GM12878 (cell line): ENCODE data around the gene TLL2.

Experiments used
- ATF7 ChIP-seq: fragments of 450-650 bp; IDR thresholded peaks from 2 replicates; pipeline ENCODE4 v1.6.1; 2016; ENCODE audit warnings: low read depth, mild to moderate bottlenecking
- CTCF ChIP-seq, 3 experiments: IDR thresholded peaks in 2 of 3; conservative IDR thresholded peaks in 1 of 3; 2 replicates each; pipeline ENCODE4 v1.5.1; 2011; ENCODE audit warnings: low read depth in 3 of 3, low read length in 3 of 3, mild to moderate bottlenecking in 3 of 3, control low read depth in 2 of 3, moderate library complexity in 2 of 3, inconsistent platforms in 1 of 3, mixed read lengths in 1 of 3; ENCODE audit not compliant: control insufficient read depth in 2 of 3, insufficient read depth in 1 of 3; ENCODE audit errors: extremely low read depth in 1 of 3
- EGR1 ChIP-seq, 2 experiments: IDR thresholded peaks; 1 replicate in 1 of 2; 2 replicates in 1 of 2; pipeline ENCODE4 v1.6.1; 2011 to 2012; ENCODE audit warnings: low read depth in 2 of 2, low read length in 2 of 2, borderline replicate concordance in 1 of 2, mild to moderate bottlenecking in 1 of 2, moderate library complexity in 1 of 2
- FOXK2 ChIP-seq: fragments of 450-650 bp; IDR thresholded peaks from 2 replicates; pipeline ENCODE4 v1.6.1; 2017; ENCODE audit warnings: mild to moderate bottlenecking, moderate library complexity
- HSF1 ChIP-seq: fragments of 150-350 bp; IDR thresholded peaks from 2 replicates; pipeline ENCODE4 v1.6.1; 2014; ENCODE audit warnings: mild to moderate bottlenecking, low read depth, low read length
- IRF3 ChIP-seq: fragments of 450-650 bp; IDR thresholded peaks from 2 replicates; pipeline ENCODE4 v1.6.1; 2014; ENCODE audit warnings: mild to moderate bottlenecking
- POLR2A ChIP-seq: IDR thresholded peaks from 2 replicates; pipeline ENCODE4 v1.6.1; 2011; ENCODE audit warnings: low read depth, mild to moderate bottlenecking, low read length
- RB1 ChIP-seq: fragments of 450-650 bp; formaldehyde crosslinking; IDR thresholded peaks from 2 replicates; pipeline ENCODE4 v1.6.1; 2017; ENCODE audit warnings: mild to moderate bottlenecking, borderline replicate concordance
- RFX5 ChIP-seq: IDR thresholded peaks from 2 replicates; pipeline ENCODE4 v1.6.1; 2011; ENCODE audit warnings: low read depth, low read length, improper control_type of control experiment
- SIN3A ChIP-seq: IDR thresholded peaks from 2 replicates; pipeline ENCODE4 v1.6.1; 2012; ENCODE audit warnings: low read depth, low read length, improper control_type of control experiment
- YY1 ChIP-seq: IDR thresholded peaks from 2 replicates; pipeline ENCODE4 v1.6.1; 2011; ENCODE audit warnings: low read depth, mild to moderate bottlenecking, low read length
- ZNF274 ChIP-seq: IDR thresholded peaks from one replicate; pipeline ENCODE4 v1.8.0; 2011; ENCODE audit not compliant: insufficient read length, insufficient read depth
- TF ChIP-seq, protein P1 (sequence below): IDR thresholded peaks from 2 replicates; pipeline ENCODE4 v1.6.1; 2012; ENCODE audit warnings: low read length, inconsistent platforms

- TF ChIP-seq ATF7: no peak
- TF ChIP-seq, protein P1, sequence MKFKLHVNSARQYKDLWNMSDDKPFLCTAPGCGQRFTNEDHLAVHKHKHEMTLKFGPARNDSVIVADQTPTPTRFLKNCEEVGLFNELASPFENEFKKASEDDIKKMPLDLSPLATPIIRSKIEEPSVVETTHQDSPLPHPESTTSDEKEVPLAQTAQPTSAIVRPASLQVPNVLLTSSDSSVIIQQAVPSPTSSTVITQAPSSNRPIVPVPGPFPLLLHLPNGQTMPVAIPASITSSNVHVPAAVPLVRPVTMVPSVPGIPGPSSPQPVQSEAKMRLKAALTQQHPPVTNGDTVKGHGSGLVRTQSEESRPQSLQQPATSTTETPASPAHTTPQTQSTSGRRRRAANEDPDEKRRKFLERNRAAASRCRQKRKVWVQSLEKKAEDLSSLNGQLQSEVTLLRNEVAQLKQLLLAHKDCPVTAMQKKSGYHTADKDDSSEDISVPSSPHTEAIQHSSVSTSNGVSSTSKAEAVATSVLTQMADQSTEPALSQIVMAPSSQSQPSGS: no peak
- no peak for TF ChIP-seq HSF1
- TF ChIP-seq CTCF (IDR thresholded peaks at IDR 0.05 in 2 of 3, conservative IDR thresholded peaks at IDR 0.05 in 1 of 3; ENCODE audit: control insufficient read depth in 2 of 3, extremely low read depth in 1 of 3, insufficient read depth in 1 of 3, low read depth in 3 of 3, low read length in 3 of 3): peak; percentile 25 to 39 (median 38); a peak in 4 of 6 replicates
- no peak for TF ChIP-seq POLR2A
- TF ChIP-seq FOXK2: no peak
- no peak for TF ChIP-seq RB1
- TF ChIP-seq ZNF274: no peak
- TF ChIP-seq IRF3: no peak
- TF ChIP-seq EGR1 (IDR thresholded peaks at IDR 0.05; ENCODE audit: borderline replicate concordance in 1 of 2, low read depth in 2 of 2, low read length in 2 of 2): no peak
- no peak for TF ChIP-seq RFX5
- no peak for TF ChIP-seq SIN3A
- no peak for TF ChIP-seq YY1
Observed at GRCh38 chr10:96556003-96556402, 42.3 kb upstream of the TLL2 start.
